Endothelial cell of umbilical vein (primary cell): ENCODE data around the gene PDCD6IP. TPM values are rescaled to one million over a fixed set of nuclear protein-coding genes. Genes with fewer than 3 reads are reported as not detected.
A peak's percentile ranks its signal among the peaks of the same experiment; 100 is the strongest.

Experiments
- BruUV-seq: library from RNA; stranded (reverse); fragments of 400-500 nt; replicated peaks from 2 replicates; lab custom pipeline; 2021; lab: Mats Ljungman, UMichigan
- CTCF ChIA-PET: fragments of 300-600, 350-600 bp; sonication (Branson Sonifier 250); formaldehyde crosslinking; loops from one replicate; lab custom pipeline; 2021; ENCODE audit warnings: antibody characterized with exemption, inconsistent platforms; lab: Charles Lee
- POLR2A ChIA-PET: fragments of 300-600, 350-600 bp; sonication (Branson Sonifier 250); formaldehyde crosslinking; loops from one replicate; lab custom pipeline; 2021; ENCODE audit warnings: antibody characterized with exemption, inconsistent platforms; lab: Charles Lee
- DNase-seq: peaks from one replicate; pipeline ENCODE4 v3.0.0-alpha.2; 2011; ENCODE audit warnings: low read depth, low spot score
- FAIRE-seq: peaks from 2 replicates; lab custom pipeline; 2011; peaks lifted over from hg19 to GRCh38; lab: Jason Lieb, UNC
- H2AFZ ChIP-seq: 2 replicates; pipeline ENCODE4 v1.6.0; 2012; ENCODE audit warnings: low read depth, low read length, control low read depth, inconsistent platforms
- H3K27ac ChIP-seq: 2 replicates; pipeline ENCODE4 v1.5.1; 2011; ENCODE audit warnings: low read depth, mild to moderate bottlenecking, control low read depth, low read length, moderate library complexity; ENCODE audit not compliant: insufficient read depth
- H3K27me3 ChIP-seq, 2 experiments: 2 replicates each; pipeline versions ENCODE4 v1.6.0 to v1.6.1; 2011; ENCODE audit warnings: low read length in 2 of 2, mixed read lengths in 1 of 2; ENCODE audit not compliant: control insufficient read depth in 2 of 2, insufficient read depth in 2 of 2
- H3K36me3 ChIP-seq, 2 experiments: 2 replicates in 1 of 2; 3 replicates in 1 of 2; pipeline ENCODE4 v1.5.1; 2011; ENCODE audit warnings: low read length in 2 of 2, mild to moderate bottlenecking in 1 of 2, moderate library complexity in 1 of 2; ENCODE audit not compliant: control insufficient read depth in 2 of 2, insufficient read depth in 2 of 2; ENCODE audit errors: extremely low read depth in 1 of 2
- H3K4me1 ChIP-seq: 3 replicates; pipeline ENCODE4 v1.5.1; 2011; ENCODE audit warnings: mild to moderate bottlenecking, low read length; ENCODE audit not compliant: control insufficient read depth, insufficient read depth; ENCODE audit errors: extremely low read depth
- H3K4me2 ChIP-seq: 2 replicates; pipeline ENCODE4 v1.6.1; 2011; ENCODE audit warnings: low read length, control low read depth, mixed read lengths; ENCODE audit not compliant: insufficient read depth
- H3K4me3 ChIP-seq, 3 experiments: fragments of 200-600 bp in 1 of 3; sonication (generic), shearing (Covaris generic) in 1 of 3; replicated peaks in 1 of 3; 2 replicates each; pipeline ENCODE4 v1.5.1; 2011 to 2016; ENCODE audit warnings: control low read depth in 3 of 3, low read length in 3 of 3, mild to moderate bottlenecking in 2 of 3, inconsistent platforms in 1 of 3, low read depth in 1 of 3, moderate library complexity in 1 of 3; ENCODE audit not compliant: insufficient read depth in 1 of 3
- H3K79me2 ChIP-seq: 2 replicates; pipeline ENCODE4 v1.6.0; 2012; ENCODE audit warnings: low read length, inconsistent platforms; ENCODE audit not compliant: control insufficient read depth, insufficient read depth
- H3K9ac ChIP-seq: replicated peaks from 2 replicates; pipeline ENCODE3; 2011; ENCODE audit warnings: low read length, control low read depth; ENCODE audit not compliant: insufficient read depth; ENCODE audit errors: extremely low read depth
- H3K9me1 ChIP-seq: replicated peaks from 3 replicates; pipeline ENCODE4 v1.6.0; 2011; ENCODE audit warnings: mild to moderate bottlenecking, low read length; ENCODE audit not compliant: control insufficient read depth, insufficient read depth; ENCODE audit errors: extremely low read depth
- H3K9me3 ChIP-seq: replicated peaks from 2 replicates; pipeline ENCODE4 v1.5.1; 2012; ENCODE audit warnings: low read length, inconsistent platforms; ENCODE audit not compliant: control insufficient read depth, insufficient read depth
- H4K20me1 ChIP-seq: replicated peaks from 2 replicates; pipeline ENCODE3; 2011; ENCODE audit warnings: mild to moderate bottlenecking, low read length; ENCODE audit not compliant: control insufficient read depth, insufficient read depth; ENCODE audit errors: extremely low read depth
- FOS ChIP-seq: IDR thresholded peaks from 2 replicates; pipeline ENCODE4 v1.6.1; 2011; ENCODE audit warnings: mild to moderate bottlenecking, low read length, moderate library complexity, borderline replicate concordance; ENCODE audit not compliant: insufficient read depth
- JUN ChIP-seq: IDR thresholded peaks from 2 replicates; pipeline ENCODE4 v1.6.1; 2011; ENCODE audit warnings: borderline replicate concordance, low read depth; ENCODE audit not compliant: insufficient read length, insufficient read depth
- MYC ChIP-seq: IDR thresholded peaks from one replicate; pipeline ENCODE4 v1.6.1; 2011; ENCODE audit warnings: mild to moderate bottlenecking, low read depth, low read length
- POLR2A ChIP-seq: IDR thresholded peaks from 2 replicates; pipeline ENCODE4 v1.6.1; 2012; ENCODE audit warnings: low read depth, mild to moderate bottlenecking, control low read depth, low read length
- POLR2AphosphoS5 ChIP-seq: IDR thresholded peaks from 2 replicates; pipeline ENCODE4 v1.6.1; 2012; ENCODE audit warnings: low read depth, mild to moderate bottlenecking, control low read depth, low read length, moderate library complexity; ENCODE audit not compliant: insufficient read depth
- dilution Hi-C: fragments of 300-500 bp; cut with MboI; formaldehyde crosslinking; loops from one replicate; pipeline ENCODE4 v1.15.0; 2019; ENCODE audit warnings: low sequenced_read_pairs; ENCODE audit not compliant: extremely low pct_ligation_motif_present
- intact Hi-C: fragments of 100-400 bp; cut with micrococcal nuclease; formaldehyde crosslinking; loops from one replicate; pipeline ENCODE4 v1.10.0; 2022
- polyA plus RNA-seq, 4 experiments: library from polyadenylated mRNA; depleted of rRNA in 3 of 4; stranded (reverse) in 3 of 4; unstranded in 1 of 4; fragments of >200 nt; gene quantifications; 2 replicates each; pipeline versions ENCODE4 v1.2.1 to v1.2.3, GENCODE V29; 2011 to 2012; ENCODE audit warnings: missing spikeins in 1 of 4
- total RNA-seq: library from RNA; stranded (reverse); gene quantifications from 2 replicates; pipeline ENCODE4 v1.2.3, GENCODE V29; 2021
- TF ChIP-seq, protein P1 (sequence below), 2 donors: IDR thresholded peaks; 1 replicate in 1 of 2; 2 replicates in 1 of 2; pipeline ENCODE4 v1.5.1; 2011; ENCODE audit warnings: low read length in 2 of 2, mild to moderate bottlenecking in 2 of 2, moderate library complexity in 2 of 2, control low read depth in 1 of 2, inconsistent platforms in 1 of 2, low read depth in 1 of 2; ENCODE audit not compliant: insufficient read depth in 1 of 2; ENCODE audit errors: extremely low read depth in 1 of 2

PDCD6IP gene
- total and polyA plus RNA-seq, 2 donors (not counting 3 experiments of a cell fraction or from before 2014, with no cell fraction given), result 106 to 265 TPM

DNA sequence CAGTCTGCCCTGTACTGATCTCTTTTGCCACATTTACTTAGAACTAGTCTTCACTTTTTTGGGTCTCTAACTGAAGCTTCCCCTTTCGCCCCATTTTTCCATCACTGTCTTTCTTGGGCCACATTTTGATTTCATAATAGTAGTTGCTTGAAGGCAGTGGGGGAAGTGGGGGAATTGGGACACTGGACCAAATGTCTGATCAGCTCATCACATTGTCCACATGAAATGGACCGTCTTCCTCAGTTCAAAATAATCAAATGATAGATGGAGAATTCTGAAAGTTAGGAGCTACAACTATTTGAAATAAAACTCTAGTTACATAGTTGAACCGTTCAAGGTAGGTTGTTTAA is 747 bp downstream of the PDCD6IP start:
- dilution Hi-C loops, result no loop called here
- Histone ChIP-seq H2AFZ (peak overlapping the region; percentile 99), H3K4me3 (peak overlapping the region; percentile 78 to 95 (median 91)), H3K79me2 (peaks cover 53% of the 10 kb centered on the region), H3K4me2 (peak overlapping the region; percentile 92), H3K4me1 (peaks cover 24% of the 10 kb centered on the region), H3K27ac (peak overlapping the region; percentile 78), H3K27me3 (no peaks in the 10 kb centered on the region), H3K36me3 (no peaks in the 10 kb centered on the region), H3K9me1 (no peaks in the 10 kb centered on the region), H3K9me3 (no peaks in the 10 kb centered on the region), H3K9ac (peak overlapping the region; percentile 90), H4K20me1 (no peaks in the 10 kb centered on the region)
- intact Hi-C loops, result loop anchor here (5.0 kb wide), 1 partner anchor 82 kb away; the partner anchor contains the start of gene CLASP2
- FAIRE-seq (no peak), DNase-seq (no peak)
- no peak for TF ChIP-seq JUN
- no peak for TF ChIP-seq POLR2AphosphoS5
- no peak for TF ChIP-seq POLR2A
- ChIA-PET POLR2A (interaction anchor here (0.8 to 1.3 kb wide), 2 partner anchors 8 to 25 kb away, joined by 4 read pairs; no protein-coding TSS in a partner anchor), CTCF (interaction anchor here (0.5 to 4.8 kb wide), 7 partner anchors 8 to 84 kb away, joined by 3 to 39 read pairs (median 3); no protein-coding TSS in a partner anchor)
- no TSS peak for BruUV-seq

DNA sequence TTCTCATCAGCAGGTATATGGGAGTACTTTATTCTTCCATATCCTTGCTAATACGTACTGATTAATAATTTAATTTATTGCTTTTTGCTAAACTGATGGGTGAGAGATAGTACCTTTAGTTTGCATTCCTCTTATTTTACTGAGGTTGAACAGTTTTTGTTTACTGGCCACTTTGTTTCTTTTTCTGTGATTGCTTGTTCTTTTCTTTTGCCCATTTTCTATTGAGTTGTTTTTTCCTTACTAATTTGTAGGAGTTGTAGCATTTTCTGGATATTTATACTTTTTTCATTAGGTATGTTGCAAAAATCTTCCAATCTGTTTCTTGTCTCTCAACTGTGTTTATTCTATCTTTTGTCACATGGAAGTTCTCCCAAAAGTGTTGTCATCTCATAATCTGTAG is 4.8 kb downstream of the PDCD6IP start:
- Histone ChIP-seq H3K79me2 (peaks cover 91% of the 10 kb centered on the region), H3K4me3 (no peak overlapping the region), H3K27ac (no peak overlapping the region), H3K36me3 (no peaks in the 10 kb centered on the region), H3K9me1 (no peaks in the 10 kb centered on the region), H3K4me2 (no peak overlapping the region), H4K20me1 (no peaks in the 10 kb centered on the region), H3K27me3 (no peaks in the 10 kb centered on the region), H3K4me1 (peaks cover 39% of the 10 kb centered on the region), H3K9me3 (no peaks in the 10 kb centered on the region), H2AFZ (no peak overlapping the region), H3K9ac (no peak overlapping the region)
- POLR2A ChIA-PET, result no interaction called here
- no peak for TF ChIP-seq FOS
- TF ChIP-seq, protein P1, sequence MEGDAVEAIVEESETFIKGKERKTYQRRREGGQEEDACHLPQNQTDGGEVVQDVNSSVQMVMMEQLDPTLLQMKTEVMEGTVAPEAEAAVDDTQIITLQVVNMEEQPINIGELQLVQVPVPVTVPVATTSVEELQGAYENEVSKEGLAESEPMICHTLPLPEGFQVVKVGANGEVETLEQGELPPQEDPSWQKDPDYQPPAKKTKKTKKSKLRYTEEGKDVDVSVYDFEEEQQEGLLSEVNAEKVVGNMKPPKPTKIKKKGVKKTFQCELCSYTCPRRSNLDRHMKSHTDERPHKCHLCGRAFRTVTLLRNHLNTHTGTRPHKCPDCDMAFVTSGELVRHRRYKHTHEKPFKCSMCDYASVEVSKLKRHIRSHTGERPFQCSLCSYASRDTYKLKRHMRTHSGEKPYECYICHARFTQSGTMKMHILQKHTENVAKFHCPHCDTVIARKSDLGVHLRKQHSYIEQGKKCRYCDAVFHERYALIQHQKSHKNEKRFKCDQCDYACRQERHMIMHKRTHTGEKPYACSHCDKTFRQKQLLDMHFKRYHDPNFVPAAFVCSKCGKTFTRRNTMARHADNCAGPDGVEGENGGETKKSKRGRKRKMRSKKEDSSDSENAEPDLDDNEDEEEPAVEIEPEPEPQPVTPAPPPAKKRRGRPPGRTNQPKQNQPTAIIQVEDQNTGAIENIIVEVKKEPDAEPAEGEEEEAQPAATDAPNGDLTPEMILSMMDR (IDR thresholded peaks at IDR 0.05; ENCODE audit: extremely low read depth in 1 of 2, insufficient read depth in 1 of 2, low read depth in 1 of 2, low read length in 2 of 2), result no peak
- no peak for TF ChIP-seq POLR2A
- no peak for TF ChIP-seq JUN
- no peak for TF ChIP-seq MYC
- no peak for TF ChIP-seq POLR2AphosphoS5
- CTCF ChIA-PET, result interaction anchor here (0.9 kb wide), 1 partner anchor 16 kb away, joined by 3 read pairs; no protein-coding TSS in a partner anchor
- FAIRE-seq (no peak), DNase-seq (no peak)
- intact Hi-C loops, result no loop called here
- dilution Hi-C loops, result no loop called here
- BruUV-seq, result no TSS peak
